ENCODE data around the gene ARSK.

Gene ARSK

DNA sequence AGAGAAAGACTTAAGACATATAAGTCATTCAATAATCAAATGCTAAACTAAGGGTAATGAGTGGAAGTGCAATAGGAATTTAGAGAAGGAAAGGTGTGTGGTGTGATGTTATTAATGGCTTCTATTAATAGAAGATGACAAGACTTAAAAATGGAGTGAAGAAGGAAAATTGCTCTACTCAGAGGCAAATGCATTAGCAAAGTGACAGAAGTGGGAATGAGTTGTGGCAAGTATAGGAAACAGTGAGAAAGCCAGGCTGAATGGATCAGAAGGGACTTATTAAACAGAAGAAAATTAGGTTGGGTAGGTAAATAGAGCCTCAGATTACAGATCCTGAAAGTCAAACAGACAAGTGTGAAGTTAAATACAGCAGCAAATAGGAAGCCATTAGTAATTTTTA, 5.9 kb upstream of the ARSK start:
- ChIA-PET CTCF (no interaction called here), POLR2A (no interaction called here)
- TF ChIP-seq HDGF (IDR thresholded peaks at IDR 0.05; ENCODE audit: borderline replicate concordance) (no peak), FOXA1 (IDR thresholded peaks at IDR 0.05) (no peak), FOXM1 (IDR thresholded peaks at IDR 0.05; ENCODE audit: borderline replicate concordance) (no peak), L3MBTL2 (conservative IDR thresholded peaks at IDR 0.05) (no peak)
- DNase-seq (ENCODE audit: extremely low spot score): no peak

DNA sequence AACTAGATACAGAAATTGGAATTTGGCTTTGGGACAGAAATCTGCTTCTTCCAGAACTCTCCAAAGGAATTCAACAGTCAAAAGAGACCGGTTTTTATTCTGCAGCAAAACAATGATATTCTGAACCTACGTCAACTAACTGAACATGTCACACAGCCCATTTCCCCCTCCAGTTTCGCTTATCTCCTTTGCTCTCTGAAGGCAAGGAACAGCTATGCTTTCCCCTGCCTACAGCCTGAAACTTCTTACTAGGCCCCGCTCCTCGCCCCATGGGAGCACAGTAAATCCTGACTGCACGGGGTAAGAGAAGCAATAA, 612 bp upstream of the ARSK start:
- TF ChIP-seq FOXA1 (IDR thresholded peaks at IDR 0.05) (no peak), NFRKB (IDR thresholded peaks at IDR 0.05) (no peak), ZNF384 (IDR thresholded peaks at IDR 0.05) (no peak), CTBP1 (IDR thresholded peaks at IDR 0.05; ENCODE audit: borderline replicate concordance) (no peak), BHLHE40 (IDR thresholded peaks at IDR 0.05; ENCODE audit: borderline replicate concordance) (no peak)
- DNase-seq (ENCODE audit: extremely low spot score): no peak
- ChIA-PET POLR2A (interaction anchor here (1.0 to 1.2 kb wide), 5 partner anchors 8 to 92 kb away, joined by 3 to 13 read pairs (median 6); partner anchors contain the start of gene RFESD), CTCF (no interaction called here)

- POLR2A ChIA-PET: interaction anchor here (1.0 to 1.2 kb wide), 8 partner anchors 9 to 270 kb away, joined by 3 to 13 read pairs (median 4); partner anchors contain the start of genes MCTP1 and RFESD
- DNase-seq (ENCODE audit: extremely low spot score): no peak
- no peak for TF ChIP-seq L3MBTL2 (conservative IDR thresholded peaks at IDR 0.05)
- no peak for TF ChIP-seq LEF1 (IDR thresholded peaks at IDR 0.05; ENCODE audit: borderline replicate concordance)
- CTCF ChIA-PET: no interaction called here
Observed at GRCh38 chr5:95555553-95555952, 652 bp downstream of the ARSK start.

GRCh38 chr5:95557841-95558240, 2.9 kb downstream of the ARSK start:
- CTCF ChIA-PET: interaction anchor here (0.6 kb wide), 1 partner anchor 174 kb away, joined by 3 read pairs; no protein-coding TSS in a partner anchor
- no peak for DNase-seq (ENCODE audit: extremely low spot score)
- POLR2A ChIA-PET: no interaction called here
- TF ChIP-seq CTBP1 (IDR thresholded peaks at IDR 0.05; ENCODE audit: borderline replicate concordance): no peak
- TF ChIP-seq L3MBTL2 (conservative IDR thresholded peaks at IDR 0.05): no peak
- TF ChIP-seq TARDBP (IDR thresholded peaks at IDR 0.05): no peak
- no peak for TF ChIP-seq NFRKB (IDR thresholded peaks at IDR 0.05)
- no peak for TF ChIP-seq FOXM1 (IDR thresholded peaks at IDR 0.05; ENCODE audit: borderline replicate concordance)
- TF ChIP-seq ZNF384 (IDR thresholded peaks at IDR 0.05): no peak
- TF ChIP-seq ELF4 (IDR thresholded peaks at IDR 0.05): no peak
- no peak for TF ChIP-seq BHLHE40 (IDR thresholded peaks at IDR 0.05; ENCODE audit: borderline replicate concordance)
- no peak for TF ChIP-seq LEF1 (IDR thresholded peaks at IDR 0.05; ENCODE audit: borderline replicate concordance)
- TF ChIP-seq SUZ12 (IDR thresholded peaks at IDR 0.05): no peak
- no peak for TF ChIP-seq SP1 (IDR thresholded peaks at IDR 0.05)
- TF ChIP-seq ARNT (IDR thresholded peaks at IDR 0.05): no peak
- TF ChIP-seq, protein P1, sequence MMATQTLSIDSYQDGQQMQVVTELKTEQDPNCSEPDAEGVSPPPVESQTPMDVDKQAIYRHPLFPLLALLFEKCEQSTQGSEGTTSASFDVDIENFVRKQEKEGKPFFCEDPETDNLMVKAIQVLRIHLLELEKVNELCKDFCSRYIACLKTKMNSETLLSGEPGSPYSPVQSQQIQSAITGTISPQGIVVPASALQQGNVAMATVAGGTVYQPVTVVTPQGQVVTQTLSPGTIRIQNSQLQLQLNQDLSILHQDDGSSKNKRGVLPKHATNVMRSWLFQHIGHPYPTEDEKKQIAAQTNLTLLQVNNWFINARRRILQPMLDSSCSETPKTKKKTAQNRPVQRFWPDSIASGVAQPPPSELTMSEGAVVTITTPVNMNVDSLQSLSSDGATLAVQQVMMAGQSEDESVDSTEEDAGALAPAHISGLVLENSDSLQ (IDR thresholded peaks at IDR 0.05): no peak
- no peak for TF ChIP-seq HDGF (IDR thresholded peaks at IDR 0.05; ENCODE audit: borderline replicate concordance)
- TF ChIP-seq FOXK2 (IDR thresholded peaks at IDR 0.05): no peak
- no peak for TF ChIP-seq FOXA1 (IDR thresholded peaks at IDR 0.05)

- DNase-seq (ENCODE audit: extremely low spot score): no peak
- POLR2A ChIA-PET: no interaction called here
- CTCF ChIA-PET: no interaction called here
- no peak for TF ChIP-seq FOXK2 (IDR thresholded peaks at IDR 0.05)
- TF ChIP-seq SUZ12 (IDR thresholded peaks at IDR 0.05): no peak
- no peak for TF ChIP-seq HDGF (IDR thresholded peaks at IDR 0.05; ENCODE audit: borderline replicate concordance)
- no peak for TF ChIP-seq ARNT (IDR thresholded peaks at IDR 0.05)
- TF ChIP-seq, protein P1 (IDR thresholded peaks at IDR 0.05): no peak
- no peak for TF ChIP-seq L3MBTL2 (conservative IDR thresholded peaks at IDR 0.05)
- no peak for TF ChIP-seq SP1 (IDR thresholded peaks at IDR 0.05)
- no peak for TF ChIP-seq ELF4 (IDR thresholded peaks at IDR 0.05)
- no peak for TF ChIP-seq TARDBP (IDR thresholded peaks at IDR 0.05)
- no peak for TF ChIP-seq FOXM1 (IDR thresholded peaks at IDR 0.05; ENCODE audit: borderline replicate concordance)
- no peak for TF ChIP-seq BHLHE40 (IDR thresholded peaks at IDR 0.05; ENCODE audit: borderline replicate concordance)
- TF ChIP-seq CTBP1 (IDR thresholded peaks at IDR 0.05; ENCODE audit: borderline replicate concordance): no peak
- no peak for TF ChIP-seq NFRKB (IDR thresholded peaks at IDR 0.05)
- no peak for TF ChIP-seq FOXA1 (IDR thresholded peaks at IDR 0.05)
- no peak for TF ChIP-seq LEF1 (IDR thresholded peaks at IDR 0.05; ENCODE audit: borderline replicate concordance)
- no peak for TF ChIP-seq ZNF384 (IDR thresholded peaks at IDR 0.05)
Observed at GRCh38 chr5:95562282-95562681, 7.4 kb downstream of the ARSK start.

DNA sequence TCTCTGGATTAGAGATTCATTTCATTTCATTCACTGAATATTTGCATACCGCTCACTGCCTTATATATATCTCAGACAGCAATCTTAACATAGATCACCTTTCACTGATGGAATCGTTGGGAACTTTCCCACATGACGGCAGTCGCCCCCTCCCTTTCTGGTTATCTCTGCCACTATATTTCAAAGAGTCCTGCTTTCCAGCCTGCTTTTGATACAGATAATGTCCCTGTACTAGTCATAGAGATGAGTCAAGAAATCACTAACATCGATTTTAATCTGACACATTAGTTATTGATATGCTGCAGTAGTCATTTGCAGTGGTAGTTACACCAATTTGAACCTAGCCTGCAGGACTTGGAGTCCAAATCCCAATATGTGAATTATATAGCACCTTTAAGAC, 8.5 kb downstream of the ARSK start:
- CTCF ChIA-PET: no interaction called here
- POLR2A ChIA-PET: interaction anchor here (0.6 to 2.7 kb wide), 2 partner anchors 8 to 11 kb away, joined by 3 to 10 read pairs; partner anchors contain the start of genes ARSK and SKIC3
- DNase-seq (ENCODE audit: extremely low spot score): no peak
- TF ChIP-seq L3MBTL2 (conservative IDR thresholded peaks at IDR 0.05) (no peak), NFRKB (IDR thresholded peaks at IDR 0.05) (no peak), CTBP1 (IDR thresholded peaks at IDR 0.05; ENCODE audit: borderline replicate concordance) (no peak), ELF4 (IDR thresholded peaks at IDR 0.05) (no peak), TARDBP (IDR thresholded peaks at IDR 0.05) (no peak), FOXK2 (IDR thresholded peaks at IDR 0.05) (no peak), SP1 (IDR thresholded peaks at IDR 0.05) (no peak), SUZ12 (IDR thresholded peaks at IDR 0.05) (no peak)
- TF ChIP-seq, protein P1 (IDR thresholded peaks at IDR 0.05): no peak

GRCh38 chr5:95564450-95564849, 9.5 kb downstream of the ARSK start:
- POLR2A ChIA-PET: interaction anchor here (2.7 kb wide), 1 partner anchor 9 kb away, joined by 10 read pairs; the partner anchor contains the start of genes ARSK and SKIC3
- DNase-seq (ENCODE audit: extremely low spot score): no peak
- TF ChIP-seq SUZ12 (IDR thresholded peaks at IDR 0.05) (no peak), ZNF384 (IDR thresholded peaks at IDR 0.05) (no peak), SP1 (IDR thresholded peaks at IDR 0.05) (no peak), ELF4 (IDR thresholded peaks at IDR 0.05) (no peak), BHLHE40 (IDR thresholded peaks at IDR 0.05; ENCODE audit: borderline replicate concordance) (no peak), TARDBP (IDR thresholded peaks at IDR 0.05) (no peak), FOXK2 (IDR thresholded peaks at IDR 0.05) (no peak), ARNT (IDR thresholded peaks at IDR 0.05) (no peak), FOXA1 (IDR thresholded peaks at IDR 0.05) (no peak), CTBP1 (IDR thresholded peaks at IDR 0.05; ENCODE audit: borderline replicate concordance) (no peak), FOXM1 (IDR thresholded peaks at IDR 0.05; ENCODE audit: borderline replicate concordance) (no peak), NFRKB (IDR thresholded peaks at IDR 0.05) (no peak), LEF1 (IDR thresholded peaks at IDR 0.05; ENCODE audit: borderline replicate concordance) (no peak), L3MBTL2 (conservative IDR thresholded peaks at IDR 0.05) (no peak), HDGF (IDR thresholded peaks at IDR 0.05; ENCODE audit: borderline replicate concordance) (no peak)
- TF ChIP-seq, protein P1 (IDR thresholded peaks at IDR 0.05): no peak
- CTCF ChIA-PET: interaction anchor here (0.6 to 0.7 kb wide), 2 partner anchors 71 to 1435 kb away, joined by 4 read pairs; no protein-coding TSS in a partner anchor

All from HEK293T (cell line).